ENCODE results near the gene SPRY4.
A peak's percentile ranks its signal among the peaks of the same experiment; 100 is the strongest.

The SPRY4 gene

DNA sequence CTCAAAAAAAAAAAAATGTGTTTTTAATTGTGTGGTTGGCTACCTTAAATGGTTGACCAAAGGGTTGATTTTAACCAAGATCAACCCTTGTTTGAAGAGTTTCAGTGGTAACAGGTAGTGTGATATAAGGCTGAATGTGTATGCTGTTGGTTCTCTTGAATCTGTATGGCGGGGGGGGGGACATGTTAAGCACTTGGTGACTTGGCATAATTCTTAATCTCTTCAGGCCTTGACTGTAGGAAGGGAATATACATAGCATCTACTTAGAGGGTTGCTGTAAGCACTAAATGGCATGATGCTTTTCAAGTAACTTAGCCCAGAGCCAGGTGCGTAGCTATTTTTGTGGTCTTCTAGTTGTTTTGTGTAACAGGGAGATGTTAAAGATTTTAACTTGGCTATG is 5.6 kb upstream of the SPRY4 start:
- DNase-seq = no peak

DNA sequence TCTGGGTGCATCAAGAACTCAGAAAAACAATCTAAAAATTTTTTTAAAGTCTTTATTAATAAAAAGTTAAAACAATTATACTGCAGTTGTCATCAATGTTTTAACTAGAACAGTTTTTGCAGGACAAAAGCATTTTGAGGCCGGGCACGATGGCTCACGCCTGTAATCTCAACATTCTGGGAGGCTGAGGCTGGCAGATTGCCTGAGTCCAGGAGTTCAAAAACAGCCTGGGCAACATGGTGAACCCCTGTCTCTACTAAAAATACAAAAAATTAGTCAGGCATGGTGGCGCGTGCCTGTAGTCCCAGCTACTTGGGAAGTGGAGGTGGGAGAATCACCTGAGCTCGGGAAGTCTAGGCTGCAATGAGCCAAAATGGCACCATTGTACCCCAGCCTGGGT is 5.2 kb upstream of the SPRY4 start:
- DNase-seq = no peak

DNA sequence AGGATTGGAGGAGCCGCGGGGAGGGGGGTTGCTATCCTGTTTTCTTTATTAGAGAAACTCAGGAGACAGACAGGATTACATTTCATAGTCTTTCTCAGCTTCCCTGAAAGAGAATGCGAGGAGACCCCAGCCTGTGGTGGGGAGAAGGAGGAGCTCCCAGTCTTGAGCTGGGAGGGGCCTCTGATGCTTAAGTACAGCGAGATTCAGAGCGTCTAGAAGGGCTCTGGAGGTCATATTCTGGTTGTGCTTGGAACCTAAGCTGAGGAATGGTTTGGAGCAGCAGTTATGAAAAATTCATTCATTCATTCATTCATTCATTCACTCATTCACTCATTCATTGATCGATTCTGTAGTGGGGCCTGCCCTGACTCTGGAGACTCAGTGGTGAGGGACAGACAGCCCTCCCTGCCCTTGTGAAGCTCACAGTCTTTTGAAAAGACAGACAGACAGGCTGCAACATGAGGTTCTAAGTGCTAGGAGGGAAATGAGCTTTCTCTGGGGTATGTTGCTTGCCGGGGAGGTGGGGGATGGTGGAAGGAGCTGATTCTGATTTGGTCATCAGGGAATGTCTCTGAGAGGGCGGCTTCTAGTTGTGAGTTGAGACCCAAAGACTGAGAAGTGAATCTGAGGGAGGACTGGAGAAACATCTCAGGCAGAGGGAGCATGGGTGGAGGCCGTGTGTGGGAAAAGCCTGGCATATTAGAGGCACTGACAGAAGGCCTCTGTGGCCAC is 2.5 kb upstream of the SPRY4 start:
- no peak for DNase-seq

DNA sequence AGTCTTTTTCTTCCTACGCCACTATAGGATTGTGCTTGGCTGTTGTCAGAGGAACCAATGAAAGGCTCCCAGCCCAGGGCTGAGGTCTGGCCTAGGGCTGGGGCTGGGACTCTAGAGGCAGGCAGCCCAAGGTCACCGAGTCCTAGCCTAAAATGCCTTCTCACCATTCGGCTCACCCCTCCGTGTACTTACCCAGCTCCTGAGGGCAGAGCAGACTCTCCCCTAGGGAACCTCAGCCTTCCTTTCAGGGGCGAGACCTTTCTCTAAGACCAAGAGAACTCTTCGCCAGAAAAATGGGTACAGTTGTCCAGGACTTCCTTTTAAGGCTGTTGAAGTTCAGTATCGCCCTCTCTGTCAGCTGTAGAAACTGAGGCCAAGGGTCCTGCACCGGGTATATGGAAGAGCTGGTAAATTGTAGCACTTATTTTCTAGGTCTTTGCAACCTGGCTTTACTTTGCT is 1.7 kb upstream of the SPRY4 start:
- no peak for DNase-seq

DNA sequence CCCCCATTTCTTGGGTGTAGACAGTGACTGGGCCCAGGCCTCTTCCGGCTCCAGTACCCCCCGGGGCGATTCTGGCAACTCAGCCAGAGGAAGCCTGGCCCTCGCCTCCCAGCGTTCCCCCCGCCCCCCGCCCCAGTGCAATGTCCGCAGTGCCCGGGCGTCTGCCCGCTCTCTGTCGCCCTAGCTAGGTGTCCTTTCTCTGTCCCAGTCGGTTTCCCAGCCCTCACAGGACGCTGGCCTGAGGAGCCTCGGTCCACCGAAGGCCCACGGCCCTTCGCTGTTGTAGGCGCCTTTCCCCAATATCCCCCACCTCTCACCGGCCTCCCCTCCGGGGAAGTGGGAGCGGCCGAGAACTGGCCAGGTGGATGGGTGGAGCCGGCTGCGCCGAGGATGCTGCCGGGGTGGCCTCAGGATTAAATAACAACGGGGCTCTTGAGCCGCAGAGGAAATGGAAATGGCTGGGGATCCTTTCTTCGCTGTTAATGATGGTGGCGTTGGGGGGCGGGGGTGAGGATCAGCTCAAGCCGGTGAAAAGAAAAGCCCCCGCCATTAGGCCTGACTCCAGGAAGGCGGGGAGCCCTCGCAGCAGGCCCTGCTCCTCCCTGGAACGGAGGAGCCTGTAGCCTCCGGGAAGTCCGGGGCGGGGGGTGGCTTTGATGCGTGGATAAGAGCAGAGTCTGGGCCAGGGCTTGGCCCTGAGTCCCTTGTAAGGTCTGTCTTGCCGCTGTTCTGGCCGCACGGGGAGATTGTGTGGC is 1.1 kb upstream of the SPRY4 start:
- DNase-seq = no peak

DNA sequence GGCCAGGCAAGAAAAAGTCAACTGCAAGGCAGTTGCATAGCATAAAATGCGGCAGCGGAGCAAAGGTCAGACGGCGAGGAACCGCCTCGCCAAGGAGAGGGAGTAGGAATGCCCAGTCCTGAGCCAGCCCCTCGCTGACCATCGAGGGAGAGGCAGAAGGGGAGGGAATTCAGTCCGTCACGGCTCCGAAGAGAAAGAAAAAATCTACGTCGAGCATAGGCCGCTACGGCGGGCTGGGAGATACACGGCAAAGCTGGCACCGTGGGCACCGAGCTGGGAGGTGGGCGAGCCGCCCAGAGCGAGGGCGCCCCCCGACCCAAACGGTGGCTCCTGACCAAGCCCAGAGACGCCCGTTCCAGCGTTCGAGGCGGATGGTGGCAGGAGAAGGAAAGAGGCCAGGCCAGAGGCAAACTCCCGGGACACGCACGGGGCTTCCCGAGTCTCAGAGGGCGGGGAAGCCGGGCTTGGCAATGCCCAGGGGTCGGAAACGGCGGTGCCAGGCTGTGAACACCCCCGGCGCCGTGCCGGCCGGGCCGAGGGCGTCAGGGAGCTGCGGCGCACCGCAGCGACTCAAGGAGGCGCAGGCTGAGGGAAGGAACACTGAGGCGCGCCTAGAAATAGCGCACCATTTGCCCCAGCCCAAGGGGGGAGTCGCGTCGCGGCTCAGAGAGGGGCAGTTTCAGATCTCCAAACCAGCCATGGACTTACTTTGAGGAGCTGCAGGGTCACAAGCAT is 518 bp downstream of the SPRY4 start:
- no peak for DNase-seq

DNA sequence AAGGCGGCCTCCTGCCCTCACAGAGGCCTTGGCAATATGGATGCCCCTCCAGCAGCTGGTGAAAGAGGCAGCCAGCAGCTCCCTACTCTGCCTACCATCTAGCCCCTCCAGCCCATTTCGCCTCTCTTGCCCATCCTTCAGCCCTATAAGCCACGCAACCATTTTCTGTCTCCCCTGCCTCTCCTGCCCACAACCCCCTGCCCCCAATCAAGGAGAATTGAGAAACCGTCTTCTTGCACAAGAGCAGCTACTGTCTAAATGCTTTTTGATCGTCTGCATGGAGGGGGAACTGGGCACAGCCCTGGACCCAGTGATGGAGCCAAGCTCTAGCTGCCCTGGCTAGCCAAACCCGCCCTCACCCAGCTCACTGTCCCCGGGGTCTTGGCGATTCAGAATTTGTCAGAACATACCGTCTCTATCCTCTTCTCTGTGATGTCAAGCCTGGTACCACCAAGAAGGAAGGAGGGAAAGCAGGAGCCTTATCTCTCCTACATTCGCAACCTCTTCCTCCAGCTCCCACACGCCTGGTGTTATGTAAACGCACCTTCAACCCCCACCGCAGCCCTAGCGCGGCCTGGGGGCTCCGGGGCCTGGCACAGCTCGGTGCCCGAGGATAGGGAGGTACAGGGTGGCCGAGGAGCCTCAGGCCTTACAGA is 1.2 kb downstream of the SPRY4 start:
- no peak for DNase-seq

DNA sequence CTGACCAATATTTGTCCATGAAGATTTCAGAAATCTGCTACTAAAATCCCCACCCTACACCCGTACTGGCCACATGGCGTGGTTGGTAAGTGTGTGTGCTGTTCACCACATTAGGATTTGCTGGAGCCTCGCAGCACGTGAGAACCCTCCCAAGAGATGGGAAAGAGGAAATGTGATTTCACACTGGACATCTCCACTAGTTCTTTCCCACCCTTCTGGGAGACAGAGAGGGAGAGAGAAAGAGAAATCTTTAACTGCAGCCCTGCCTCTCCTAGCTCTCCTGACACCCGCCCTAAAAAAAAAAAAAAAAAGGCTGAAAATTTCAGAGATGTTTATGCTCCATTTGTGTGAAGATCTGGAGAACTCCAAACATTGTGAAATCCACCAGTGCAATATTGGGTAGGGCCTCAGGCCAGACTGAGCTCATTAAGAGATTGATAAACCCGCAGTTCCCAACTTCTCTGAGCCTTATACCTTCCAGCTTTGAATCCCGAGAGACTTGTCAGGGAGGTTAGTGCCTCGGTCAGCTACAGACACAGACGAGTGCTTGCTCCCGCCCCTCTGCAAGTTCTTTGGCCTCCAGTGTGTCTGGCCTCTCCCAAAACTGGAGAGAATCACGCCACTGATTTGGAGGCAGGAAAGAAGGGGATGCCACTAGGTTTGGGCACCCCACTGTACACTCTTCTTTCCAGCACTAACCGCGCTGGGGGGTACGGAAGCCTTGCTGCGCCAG is 1.9 kb downstream of the SPRY4 start:
- DNase-seq = no peak

DNA sequence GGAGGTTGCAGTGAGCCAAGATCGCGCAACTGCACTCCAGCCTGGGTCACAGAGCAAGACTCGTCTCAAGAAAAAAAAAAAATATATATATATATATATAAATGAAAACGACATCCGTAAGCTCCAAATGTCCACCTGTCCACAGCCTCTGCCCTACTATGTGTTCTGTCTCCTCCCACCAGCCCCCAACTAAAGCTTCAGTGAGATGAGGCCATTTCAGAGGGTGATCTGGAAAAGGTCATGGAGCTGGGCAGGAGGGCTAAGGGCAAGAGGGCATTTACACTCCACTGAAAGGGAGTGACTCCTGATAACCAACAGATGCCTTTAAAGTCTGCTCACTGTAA is 2.4 kb downstream of the SPRY4 start:
- no peak for DNase-seq

DNA sequence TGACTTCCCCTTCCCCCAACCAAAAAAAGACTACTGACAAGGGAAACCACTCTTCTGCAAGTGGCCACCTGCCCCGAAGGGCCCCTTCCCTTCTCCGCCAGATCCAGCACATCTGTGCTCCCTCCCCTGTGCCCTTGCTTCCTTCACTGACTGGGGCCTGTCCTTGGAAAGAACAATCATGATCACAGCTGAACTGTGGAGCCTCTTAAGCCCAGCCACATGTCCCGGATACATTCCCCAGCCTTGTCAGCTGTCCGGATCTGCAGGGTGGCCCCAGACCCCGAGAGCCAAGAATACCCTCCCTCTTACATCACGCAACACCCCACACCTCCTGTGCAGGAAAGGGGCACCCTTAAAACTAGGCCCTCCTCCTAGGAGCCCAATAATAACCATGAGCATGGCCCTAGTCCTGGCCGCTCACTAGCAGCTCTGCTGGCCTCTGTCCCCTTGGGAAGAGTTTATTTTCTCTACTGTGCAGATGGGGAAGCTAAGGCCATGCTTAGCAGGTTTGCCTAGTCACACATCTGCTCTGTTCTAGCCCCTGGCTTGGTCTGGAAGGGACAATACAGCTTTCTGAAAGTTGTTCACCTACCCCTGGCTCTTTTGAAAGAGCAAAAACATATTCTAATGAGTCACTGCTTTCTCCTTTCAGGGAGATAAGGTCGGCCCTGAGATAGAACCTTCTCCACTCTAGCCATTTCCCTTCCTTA is 3.8 kb downstream of the SPRY4 start:
- no peak for DNase-seq

DNA sequence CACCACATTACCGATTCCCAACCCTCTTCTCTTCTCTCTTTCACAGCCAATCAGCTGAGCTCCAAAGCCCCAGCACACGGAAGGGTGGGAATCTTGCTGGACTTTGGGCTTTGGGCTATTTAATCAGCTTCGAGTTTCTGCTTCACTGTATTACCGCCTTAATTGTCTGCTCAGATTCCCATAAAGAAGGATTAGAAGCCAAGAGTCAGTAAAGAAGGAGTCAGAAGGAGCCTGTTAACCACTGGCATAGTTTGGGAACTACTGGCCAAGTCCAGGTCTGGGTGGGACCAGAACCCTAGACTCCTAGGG is 4.4 kb downstream of the SPRY4 start:
- DNase-seq = no peak

DNA sequence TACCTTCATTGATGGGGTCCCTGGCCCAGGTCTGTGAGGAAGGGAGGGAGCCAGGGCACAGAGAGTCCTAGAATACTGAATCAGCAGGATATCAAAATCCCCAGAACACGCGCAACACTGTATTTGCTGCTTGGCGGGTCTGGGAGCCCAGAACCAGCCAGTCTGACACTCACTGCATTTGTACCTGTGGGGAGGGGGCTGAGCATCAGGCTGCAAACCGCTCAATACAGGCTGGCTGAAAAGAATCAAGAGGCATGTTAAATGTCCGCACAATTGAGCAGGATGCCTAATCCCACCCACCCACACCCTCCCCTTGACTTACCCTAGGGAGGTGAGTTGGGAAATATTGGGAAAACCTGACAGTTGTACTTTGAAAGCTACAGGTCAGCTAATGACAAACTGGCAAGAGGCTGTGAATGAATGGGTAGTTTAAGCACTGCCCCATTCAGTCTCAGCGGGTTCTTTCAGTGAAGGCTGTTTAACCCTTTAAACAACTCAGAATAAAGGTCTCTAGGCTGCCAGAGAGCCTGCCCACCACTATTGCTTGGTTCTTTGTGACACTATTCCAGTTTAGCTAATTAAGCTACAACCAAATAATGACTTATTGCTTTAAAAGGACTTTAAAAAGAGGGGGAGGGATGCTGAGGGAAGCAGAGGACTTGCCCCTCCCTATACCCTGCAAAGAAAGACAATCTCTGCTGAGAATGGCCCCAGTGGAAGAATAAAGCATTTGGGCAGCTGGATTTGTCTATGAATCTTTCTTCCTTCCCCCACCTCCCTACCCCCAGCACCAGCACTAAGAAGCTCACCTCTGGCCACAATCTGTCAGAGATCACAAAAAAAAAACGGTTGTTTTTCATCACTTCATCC is 5.0 kb downstream of the SPRY4 start:
- DNase-seq = no peak

DNA sequence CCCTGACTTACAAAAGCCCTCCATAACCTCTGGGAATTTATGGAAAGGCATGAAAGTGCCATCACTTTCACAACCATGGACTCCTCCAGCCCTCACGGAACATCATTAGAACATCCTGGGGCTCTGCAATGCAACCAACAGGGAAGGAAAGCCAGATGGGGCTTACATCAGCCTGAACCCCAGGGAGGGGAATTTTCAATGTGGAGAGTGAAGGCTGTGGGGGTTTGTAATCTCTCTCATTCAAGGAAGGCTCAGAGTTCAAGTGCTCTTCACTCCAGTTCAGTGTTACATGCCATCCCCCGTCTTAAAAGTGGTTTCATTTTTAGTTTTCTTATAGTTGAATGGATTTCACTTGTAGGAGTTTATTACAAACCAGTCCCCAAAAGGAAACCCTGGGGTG is 5.7 kb downstream of the SPRY4 start:
- DNase-seq = no peak

DNA sequence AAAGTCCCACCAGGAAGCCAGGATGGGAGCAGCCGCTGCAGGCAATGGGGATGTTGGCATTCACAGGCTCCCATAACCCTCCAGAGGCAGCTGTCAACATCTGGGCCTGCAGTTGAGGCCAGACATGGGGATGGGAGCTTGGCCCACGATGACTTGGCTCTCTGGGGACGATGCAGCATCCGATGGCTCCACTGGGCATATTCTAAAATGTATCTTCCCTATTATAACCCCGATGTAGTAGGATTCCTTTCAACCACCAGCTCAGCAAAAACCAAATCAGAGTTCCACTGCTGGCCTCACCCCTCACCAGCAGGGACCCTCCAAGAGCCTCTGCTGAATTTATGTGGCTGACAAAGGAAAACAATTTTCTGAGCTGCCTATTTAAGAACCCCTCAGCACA is 7.1 kb downstream of the SPRY4 start:
- no peak for DNase-seq

DNA sequence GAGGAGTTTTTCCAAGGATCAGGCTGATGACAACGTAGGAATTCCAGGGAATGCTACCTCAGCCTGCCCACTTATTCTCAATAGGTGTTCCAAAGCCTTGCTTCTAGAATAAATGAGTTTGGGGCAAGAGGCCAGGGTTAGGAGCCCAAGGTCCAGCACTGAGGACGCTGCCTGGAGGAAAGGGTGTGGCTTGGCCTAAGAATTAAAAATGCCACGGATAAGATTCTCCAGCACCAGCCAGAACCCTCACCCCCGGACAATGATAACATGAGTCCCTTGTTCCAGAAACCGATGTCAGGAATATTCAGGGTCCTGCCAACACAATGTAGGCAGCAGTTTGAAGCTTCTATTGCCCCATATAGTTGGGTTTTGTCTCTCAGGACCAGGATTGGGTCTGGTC is 7.6 kb downstream of the SPRY4 start:
- DNase-seq = no peak

DNA sequence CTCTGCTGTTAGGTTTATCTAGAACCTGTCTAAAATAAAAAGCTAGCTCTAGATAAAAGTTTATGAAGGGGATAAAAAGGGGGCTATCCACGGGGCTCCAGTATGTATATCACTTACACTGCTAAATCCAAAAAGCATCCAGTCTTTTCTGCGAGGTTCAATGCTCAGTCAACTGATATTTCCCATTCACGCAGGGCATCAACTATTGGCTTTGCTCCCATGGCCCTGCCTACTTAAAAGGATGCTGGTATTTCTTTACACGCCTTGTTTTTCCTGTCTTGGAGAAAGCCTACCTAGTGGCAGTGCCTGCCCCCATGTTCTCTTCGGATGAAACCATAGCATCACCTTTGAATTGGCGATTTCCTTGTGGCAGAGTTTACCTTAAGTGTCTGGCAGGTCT is 8.1 kb downstream of the SPRY4 start:
- no peak for DNase-seq

DNA sequence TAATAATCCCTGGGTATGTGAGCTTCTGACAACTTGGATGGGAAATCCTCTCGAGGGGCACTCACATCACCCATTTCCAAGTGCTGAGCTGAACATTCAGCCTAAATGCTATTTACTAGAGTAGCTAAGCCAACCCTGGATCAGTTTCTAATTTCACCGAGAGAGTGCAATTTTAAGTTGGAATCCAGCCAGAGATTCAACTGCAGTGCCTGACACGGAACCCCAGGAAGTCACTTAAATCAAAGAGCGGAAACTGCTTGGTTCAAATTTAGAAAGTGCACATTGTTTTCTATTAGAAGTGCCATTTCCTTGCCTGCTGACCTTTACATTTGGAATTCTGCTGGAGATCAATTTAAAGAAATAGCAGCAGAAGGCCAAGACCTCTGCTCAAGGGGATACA is 8.8 kb downstream of the SPRY4 start:
- DNase-seq = peak; percentile 31

DNA sequence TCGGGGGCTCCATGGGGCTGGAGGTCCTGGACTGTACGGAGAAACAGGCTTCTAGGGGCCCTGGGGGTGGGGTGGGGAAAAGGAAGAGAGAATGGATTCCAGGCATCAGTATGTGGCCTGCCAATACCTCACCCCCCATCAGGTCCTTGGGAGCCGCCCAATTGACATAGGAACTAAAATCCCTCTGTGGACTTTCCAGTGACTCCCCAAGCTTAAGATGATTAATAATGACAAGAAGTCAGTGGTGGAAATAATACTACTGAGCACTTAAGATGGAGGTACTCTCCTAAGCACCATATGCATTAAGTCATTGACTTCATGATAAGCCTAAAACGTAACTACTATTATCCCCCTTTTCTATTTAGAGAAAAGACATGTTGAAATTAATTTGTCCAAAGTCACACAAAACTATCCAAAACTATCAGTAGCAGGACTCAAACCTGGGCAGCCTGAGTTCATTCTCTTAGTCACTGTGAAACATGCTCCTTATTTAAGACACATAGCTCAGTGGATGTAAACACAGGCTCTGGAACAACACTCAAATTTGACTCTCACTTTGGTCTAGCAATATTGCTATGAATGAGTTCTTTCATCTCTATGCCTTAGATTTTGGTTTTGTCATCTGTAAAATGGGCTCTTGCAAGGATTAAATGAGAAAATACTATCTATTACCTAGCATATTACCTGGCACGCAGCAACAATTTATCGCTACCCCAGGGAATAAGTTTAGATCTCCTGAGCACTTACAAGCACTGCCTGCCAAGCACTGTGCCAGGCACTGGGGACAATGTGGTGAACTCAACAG is 9.5 kb downstream of the SPRY4 start:
- DNase-seq = no peak

DNA sequence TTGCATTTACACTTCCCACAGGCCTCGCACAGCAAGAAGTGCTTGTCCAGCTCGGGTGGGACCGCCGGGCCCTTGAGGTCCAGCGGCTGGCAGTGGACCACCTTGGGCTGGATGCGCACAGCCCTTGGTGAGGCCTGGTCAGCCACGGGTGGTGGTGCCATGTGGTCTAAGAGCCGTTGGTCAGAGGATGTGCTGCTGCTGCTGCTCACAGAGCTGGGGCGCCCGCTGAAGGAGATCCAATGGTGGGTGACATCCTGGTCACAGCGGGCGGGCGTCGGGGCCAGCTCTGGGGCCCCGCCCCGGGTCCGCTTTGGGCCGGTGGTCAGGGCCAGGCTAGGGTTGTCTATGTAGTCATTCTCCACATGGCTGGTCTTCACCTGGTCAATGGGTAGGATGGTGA is 10.2 kb downstream of the SPRY4 start:
- no peak for DNase-seq

DNA sequence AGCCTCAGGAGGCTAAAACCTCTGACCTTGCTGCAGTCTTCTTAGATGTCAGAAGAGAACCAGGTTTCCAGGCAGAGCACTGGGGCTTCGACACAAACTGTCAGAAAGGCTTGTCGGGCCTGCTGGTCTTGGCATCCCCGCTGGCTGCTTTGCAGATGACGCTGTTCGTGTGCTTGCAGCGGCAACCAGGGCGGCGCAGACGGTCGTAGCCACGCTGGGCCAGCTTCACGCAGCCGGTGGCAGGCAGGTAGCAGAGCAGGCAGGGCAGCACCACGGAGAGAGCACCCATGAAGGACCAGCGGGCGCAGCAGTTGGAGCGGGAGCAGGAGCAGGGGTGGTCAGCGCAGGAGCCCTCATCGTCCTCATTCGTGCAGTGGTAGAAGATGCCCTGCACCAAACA is 10.7 kb downstream of the SPRY4 start:
- no peak for DNase-seq

DNA sequence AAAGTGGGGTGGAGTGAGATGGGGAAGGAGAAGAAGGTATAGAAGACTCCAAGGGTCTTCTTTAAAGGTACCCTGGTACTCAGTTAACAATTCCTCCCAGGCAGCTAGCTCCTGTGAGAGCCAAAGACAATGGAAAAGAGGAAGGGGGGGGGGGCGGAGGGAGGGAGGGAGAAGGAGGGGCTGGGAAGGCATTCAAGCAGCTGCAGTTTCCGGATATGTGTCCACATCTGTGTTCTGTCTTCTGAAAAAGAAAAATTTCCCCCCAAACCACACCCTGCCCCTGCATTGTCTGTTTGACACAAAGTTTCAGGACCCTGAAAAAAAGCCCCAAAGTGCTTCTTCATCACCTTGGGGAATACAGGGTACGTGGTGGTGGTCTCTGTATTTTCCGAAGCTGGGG is 11.1 kb downstream of the SPRY4 start:
- DNase-seq = no peak
